ENCODE data around the gene PIAS1. TPM values are rescaled to one million over a fixed set of nuclear protein-coding genes. Genes with fewer than 3 reads are reported as not detected.
"Not testable (repeated sequence)": the region's sequence is repeated elsewhere in the genome, so short reads cannot be mapped to it uniquely, and the experiment has no call there.

Gene PIAS1
- total RNA-seq, 4 donors from 2014 or later, result 31.6 to 70.9 (median 40.3) TPM

- TF ChIP-seq, protein P1, sequence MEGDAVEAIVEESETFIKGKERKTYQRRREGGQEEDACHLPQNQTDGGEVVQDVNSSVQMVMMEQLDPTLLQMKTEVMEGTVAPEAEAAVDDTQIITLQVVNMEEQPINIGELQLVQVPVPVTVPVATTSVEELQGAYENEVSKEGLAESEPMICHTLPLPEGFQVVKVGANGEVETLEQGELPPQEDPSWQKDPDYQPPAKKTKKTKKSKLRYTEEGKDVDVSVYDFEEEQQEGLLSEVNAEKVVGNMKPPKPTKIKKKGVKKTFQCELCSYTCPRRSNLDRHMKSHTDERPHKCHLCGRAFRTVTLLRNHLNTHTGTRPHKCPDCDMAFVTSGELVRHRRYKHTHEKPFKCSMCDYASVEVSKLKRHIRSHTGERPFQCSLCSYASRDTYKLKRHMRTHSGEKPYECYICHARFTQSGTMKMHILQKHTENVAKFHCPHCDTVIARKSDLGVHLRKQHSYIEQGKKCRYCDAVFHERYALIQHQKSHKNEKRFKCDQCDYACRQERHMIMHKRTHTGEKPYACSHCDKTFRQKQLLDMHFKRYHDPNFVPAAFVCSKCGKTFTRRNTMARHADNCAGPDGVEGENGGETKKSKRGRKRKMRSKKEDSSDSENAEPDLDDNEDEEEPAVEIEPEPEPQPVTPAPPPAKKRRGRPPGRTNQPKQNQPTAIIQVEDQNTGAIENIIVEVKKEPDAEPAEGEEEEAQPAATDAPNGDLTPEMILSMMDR (IDR thresholded peaks at IDR 0.05), result no peak
- DNase-seq (ENCODE audit: low spot score), result no peak
- ATAC-seq (ENCODE audit: low FRiP score), result no peak
These were observed 112.7 kb downstream of the PIAS1 start for GRCh38 chr15:68166847-68167246.

DNA sequence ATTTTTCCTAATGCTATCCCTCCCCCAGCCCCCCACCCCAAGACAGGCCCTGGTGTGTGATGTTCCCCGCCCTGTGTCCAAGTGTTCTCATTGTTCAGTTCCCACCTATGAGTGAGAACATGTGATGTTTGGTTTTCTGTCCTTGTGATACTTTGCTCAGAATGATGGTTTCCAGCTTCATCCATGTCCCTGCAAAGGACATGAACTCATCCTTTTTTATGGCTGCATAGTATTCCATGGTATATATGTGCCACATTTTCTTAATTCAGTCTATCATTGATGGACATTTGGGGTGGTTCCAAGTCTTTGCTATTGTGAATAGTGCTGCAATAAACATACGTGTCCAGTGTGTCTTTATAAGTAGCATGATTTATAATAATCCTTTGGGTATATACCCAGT is 117.9 kb downstream of the PIAS1 start:
- not testable (repeated sequence) for ATAC-seq (ENCODE audit: low FRiP score); DNase-seq (ENCODE audit: low spot score)

GRCh38 chr15:68173119-68173518 is 119.0 kb downstream of the PIAS1 start:
- no peak for DNase-seq (ENCODE audit: low spot score)
- no peak for ATAC-seq (ENCODE audit: low FRiP score)
- TF ChIP-seq, protein P1 (IDR thresholded peaks at IDR 0.05), result no peak

DNA sequence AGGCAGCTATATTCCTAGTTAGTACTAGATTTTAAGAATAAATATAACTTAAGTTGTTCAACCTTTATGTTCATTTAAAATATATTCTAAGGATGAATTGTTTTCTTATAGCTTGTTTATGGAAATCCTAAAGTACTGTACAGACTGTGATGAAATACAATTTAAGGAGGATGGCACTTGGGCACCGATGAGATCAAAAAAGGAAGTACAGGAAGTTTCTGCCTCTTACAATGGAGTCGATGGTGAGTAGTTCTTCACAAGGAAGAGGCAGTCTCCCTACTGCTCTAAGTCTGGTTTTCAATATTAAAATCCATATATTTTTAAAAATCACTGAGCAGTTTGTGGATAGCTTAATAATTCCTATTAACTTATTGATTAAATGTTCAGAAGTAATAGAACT is 121.4 kb downstream of the PIAS1 start:
- ATAC-seq (ENCODE audit: low FRiP score), result no peak
- TF ChIP-seq, protein P1 (IDR thresholded peaks at IDR 0.05), result no peak

GRCh38 chr15:68176601-68177000 is 122.5 kb downstream of the PIAS1 start:
- peak; percentile 82 for ATAC-seq (ENCODE audit: low FRiP score)
- TF ChIP-seq, protein P1 (IDR thresholded peaks at IDR 0.05), result no peak

More for the DNA sequence above, 121.4 kb downstream of the PIAS1 start:
- no peak for DNase-seq (ENCODE audit: low spot score)

GRCh38 chr15:68177742-68178141 is 123.6 kb downstream of the PIAS1 start:
- ATAC-seq (ENCODE audit: low FRiP score), result no peak
- TF ChIP-seq, protein P1 (IDR thresholded peaks at IDR 0.05), result no peak
- no peak for DNase-seq (ENCODE audit: low spot score)

More at GRCh38 chr15:68176601-68177000, 122.5 kb downstream of the PIAS1 start:
- no peak for DNase-seq (ENCODE audit: low spot score)

- DNase-seq (ENCODE audit: low spot score) (no peak), ATAC-seq (ENCODE audit: low FRiP score) (no peak)
- TF ChIP-seq, protein P1 (IDR thresholded peaks at IDR 0.05), result no peak
These were observed 129.7 kb downstream of the PIAS1 start for GRCh38 chr15:68183616-68184315.

Measured in omental fat pad (tissue), 4 donors.